C4-2B (cell line): ENCODE measurements around the gene ERI3.

Experiments
- CTCF ChIP-seq: fragments of 450-650 bp; conservative IDR thresholded peaks from 2 replicates; pipeline ENCODE4 v1.5.1; 2017; ENCODE audit warnings: mild to moderate bottlenecking
- ZFX ChIP-seq: fragments of 450-650 bp; IDR thresholded peaks from 2 replicates; pipeline ENCODE4 v1.6.1; 2017

DNA sequence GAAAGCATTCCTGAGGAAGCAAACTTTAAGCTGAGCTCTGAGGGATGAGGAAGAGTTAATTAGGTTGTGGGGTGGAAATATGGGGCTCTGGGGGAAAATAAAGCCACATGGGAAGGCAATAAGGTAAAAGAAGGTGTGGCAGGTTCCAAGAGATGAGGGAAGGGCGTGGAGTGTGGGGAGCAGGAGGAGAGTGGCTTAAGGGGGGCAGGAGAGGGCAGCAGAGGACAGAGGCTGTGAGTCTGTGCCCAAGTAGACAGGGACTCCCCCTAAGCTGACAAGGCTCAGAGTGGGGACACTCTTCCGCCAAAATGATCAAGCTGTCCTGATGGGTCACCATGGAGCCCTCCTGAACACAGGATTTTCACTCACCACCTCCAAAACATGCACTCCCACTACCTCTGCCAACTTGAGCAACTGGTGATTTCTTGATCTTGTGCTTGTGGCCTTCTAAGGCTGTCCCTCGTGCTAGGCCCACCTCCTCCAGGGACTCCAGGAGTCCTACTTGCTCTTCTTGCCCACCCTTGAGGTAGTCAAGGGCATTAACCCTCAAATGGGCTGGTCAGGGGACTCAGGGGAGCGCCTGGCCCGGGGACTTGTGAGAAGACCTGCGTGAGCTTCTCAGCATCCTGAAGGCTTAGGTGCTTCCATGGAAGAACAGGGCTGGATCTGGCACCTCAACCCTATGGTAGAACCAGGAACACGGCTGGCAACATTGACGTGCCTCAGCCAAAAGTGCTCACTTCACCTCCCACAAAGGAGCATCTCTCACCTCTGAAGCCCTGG, 118.4 kb downstream of the ERI3 start:
- TF ChIP-seq CTCF = no peak
- no peak for TF ChIP-seq ZFX
